ENCODE results near the gene SEMG2.

- no peak for TF ChIP-seq EZH2 (IDR thresholded peaks at IDR 0.05; ENCODE audit: low read length)
- TF ChIP-seq CTCF (optimal IDR thresholded peaks at IDR 0.05 in 1 of 3, IDR thresholded peaks at IDR 0.05 in 1 of 3, conservative IDR thresholded peaks at IDR 0.05 in 1 of 3; ENCODE audit: extremely low read depth in 1 of 3, insufficient read depth in 2 of 3, low read length in 3 of 3) = no peak
These were observed 44.5 kb upstream of the SEMG2 start for GRCh38 chr20:45176526-45177267.

Measured in keratinocyte (primary cell).